SK-N-MC (cell line): ENCODE measurements around the gene TBL3.
A peak's percentile ranks its signal among the peaks of the same experiment; 100 is the strongest.

Experiments used
- DNase-seq: peaks from one replicate; pipeline ENCODE4 v3.0.0-alpha.2; 2011; ENCODE audit warnings: low read depth, low spot score
- H3K27ac ChIP-seq: fragments of 200-600 bp; sonication (generic); 2 replicates; pipeline ENCODE4 v1.5.1; 2016; ENCODE audit warnings: mixed run types
- H3K36me3 ChIP-seq: fragments of 200-600 bp; sonication (generic); 2 replicates; pipeline ENCODE4 v1.6.1; 2017; ENCODE audit warnings: antibody characterized with exemption, low read length, mixed read lengths; ENCODE audit not compliant: insufficient read depth
- H3K4me3 ChIP-seq: fragments of 200-600 bp; sonication (generic); 2 replicates; pipeline ENCODE4 v1.5.1; 2016
- H3K9ac ChIP-seq: fragments of 200-600 bp; sonication (generic); 2 replicates; pipeline ENCODE4 v1.8.0; 2017; ENCODE audit warnings: mixed run types, mixed read lengths; ENCODE audit not compliant: insufficient read length
- H3K9me3 ChIP-seq: fragments of 200-600 bp; sonication (generic); 2 replicates; pipeline ENCODE4 v1.6.1; 2017; ENCODE audit warnings: low read depth, mild to moderate bottlenecking, antibody characterized with exemption, low read length, moderate library complexity, mixed read lengths
- EZH2 ChIP-seq: fragments of 200-600 bp; sonication (generic); IDR thresholded peaks from one replicate; pipeline ENCODE4 v1.6.1; 2017; ENCODE audit warnings: antibody characterized with exemption
- FOXP2 ChIP-seq: optimal IDR thresholded peaks from 2 replicates; pipeline ENCODE3; 2011; ENCODE audit warnings: mild to moderate bottlenecking, moderate library complexity; ENCODE audit not compliant: insufficient read depth; ENCODE audit errors: extremely low read length, control extremely low read depth
- POLR2AphosphoS5 ChIP-seq: IDR thresholded peaks from 2 replicates; pipeline ENCODE4 v1.6.1; 2012; ENCODE audit warnings: mild to moderate bottlenecking, low read depth, low read length, borderline replicate concordance

TBL3 gene

GRCh38 chr16:1971796-1972489, at the start of gene TBL3:
TBL3 (plus strand) TSS chr16:1972053; CDS start chr16:1972165, 112 bp downstream.
- peaks cover 23% of the 10 kb centered on the region; the same call in 1 of the 2 replicates for H3K36me3 ChIP-seq
- H3K27ac ChIP-seq: peak within 1 kb of the TSS; percentile 62; the same call in 1 of the 2 replicates
- H3K9me3 ChIP-seq: no peaks in the 10 kb centered on the region
- peak within 1 kb of the TSS; percentile 91 for H3K9ac ChIP-seq
- DNase-seq: no peak
- peak within 1 kb of the TSS; percentile 81 for H3K4me3 ChIP-seq
- TF ChIP-seq FOXP2 (peak; percentile 94), POLR2AphosphoS5 (peak; percentile 91), EZH2 (no peak)

GRCh38 chr16:1922357-1922756, 49.5 kb upstream of the TBL3 start:
- H3K36me3 ChIP-seq: no peaks in the 10 kb centered on the region
- H3K9me3 ChIP-seq: no peaks in the 10 kb centered on the region
- H3K4me3 ChIP-seq: no peak overlapping the region
- no peak overlapping the region for H3K27ac ChIP-seq
- H3K9ac ChIP-seq: no peak overlapping the region
- no peak for DNase-seq
- TF ChIP-seq FOXP2 (no peak), EZH2 (no peak), POLR2AphosphoS5 (no peak)

GRCh38 chr16:1923299-1924034, 48.4 kb upstream of the TBL3 start:
- Histone ChIP-seq H3K9me3 (no peaks in the 10 kb centered on the region), H3K36me3 (no peaks in the 10 kb centered on the region), H3K9ac (peak overlapping the region; percentile 32), H3K27ac (0 out of 2 replicates have a peak overlapping the region, but pooled peaks have one; percentile 54), H3K4me3 (peak overlapping the region; percentile 63)
- DNase-seq: peak; percentile 34
- TF ChIP-seq FOXP2 (peak; percentile 56), POLR2AphosphoS5 (no peak), EZH2 (no peak)

GRCh38 chr16:1924095-1924494, 47.8 kb upstream of the TBL3 start:
- H3K36me3 ChIP-seq: no peaks in the 10 kb centered on the region
- H3K4me3 ChIP-seq: peak overlapping the region; percentile 63
- DNase-seq: no peak
- H3K9ac ChIP-seq: peak overlapping the region; percentile 32
- no peaks in the 10 kb centered on the region for H3K9me3 ChIP-seq
- 0 out of 2 replicates have a peak overlapping the region, but pooled peaks have one; percentile 54 for H3K27ac ChIP-seq
- TF ChIP-seq EZH2 (no peak), POLR2AphosphoS5 (no peak), FOXP2 (no peak)

GRCh38 chr16:1926271-1926670, 45.6 kb upstream of the TBL3 start:
- H3K9ac ChIP-seq: no peak overlapping the region
- no peak overlapping the region for H3K4me3 ChIP-seq
- DNase-seq: no peak

GRCh38 chr16:1929105-1929504, 42.7 kb upstream of the TBL3 start:
- no peaks in the 10 kb centered on the region for H3K9me3 ChIP-seq
- peak overlapping the region; percentile 72 for H3K9ac ChIP-seq
- no peaks in the 10 kb centered on the region for H3K36me3 ChIP-seq
- DNase-seq: no peak
- no peak for TF ChIP-seq FOXP2
- no peak for TF ChIP-seq POLR2AphosphoS5
- no peak for TF ChIP-seq EZH2
- H3K27ac ChIP-seq: no peak overlapping the region
- H3K4me3 ChIP-seq: peak overlapping the region; percentile 79

More at GRCh38 chr16:1926271-1926670, 45.6 kb upstream of the TBL3 start:
- Histone ChIP-seq H3K27ac (no peak overlapping the region), H3K9me3 (no peaks in the 10 kb centered on the region), H3K36me3 (no peaks in the 10 kb centered on the region)
- no peak for TF ChIP-seq EZH2
- no peak for TF ChIP-seq POLR2AphosphoS5
- TF ChIP-seq FOXP2: no peak

- 0 out of 2 replicates have a peak overlapping the region, but pooled peaks have one; percentile 50 for H3K27ac ChIP-seq
- H3K4me3 ChIP-seq: peak overlapping the region; percentile 79
- H3K9ac ChIP-seq: peak overlapping the region; percentile 72
- H3K36me3 ChIP-seq: no peaks in the 10 kb centered on the region
- TF ChIP-seq EZH2 (no peak), POLR2AphosphoS5 (peak; percentile 52)
- no peaks in the 10 kb centered on the region for H3K9me3 ChIP-seq
- DNase-seq: no peak
These were observed 42.1 kb upstream of the TBL3 start for GRCh38 chr16:1929578-1930337.

- no peaks in the 10 kb centered on the region for H3K36me3 ChIP-seq
- H3K9me3 ChIP-seq: no peaks in the 10 kb centered on the region
- H3K27ac ChIP-seq: no peak overlapping the region
- H3K9ac ChIP-seq: no peak overlapping the region
- TF ChIP-seq POLR2AphosphoS5 (no peak), EZH2 (no peak), FOXP2 (no peak)
- H3K4me3 ChIP-seq: no peak overlapping the region
- no peak for DNase-seq
These were observed 41.5 kb upstream of the TBL3 start for GRCh38 chr16:1930338-1930720.
